Kidney (tissue), 14 donors: ENCODE results near the gene PBOV1. TPM values are rescaled to one million over a fixed set of nuclear protein-coding genes. Genes with fewer than 3 reads are reported as not detected.

Experiments used
- DNase-seq, 5 donors: peaks; one replicate each; pipeline ENCODE4 v3.0.0-alpha.2; 2013 to 2020
- FAIRE-seq: peaks from 2 replicates; lab custom pipeline; 2012; peaks lifted over from hg19 to GRCh38; lab: Jason Lieb, UNC
- H3K27ac ChIP-seq, 2 donors: one replicate each; pipeline ENCODE4 v1.7.0; 2013; ENCODE audit warnings: low read depth in 2 of 2, low read length in 2 of 2, inconsistent platforms in 1 of 2
- H3K27me3 ChIP-seq: one replicate; pipeline ENCODE4 v1.7.1; 2013; ENCODE audit warnings: low read length, inconsistent platforms; ENCODE audit not compliant: control insufficient read depth, insufficient read depth
- H3K36me3 ChIP-seq, 3 donors: one replicate each; pipeline versions ENCODE4 v1.7.0 to v1.7.1; 2013; ENCODE audit warnings: low read length in 3 of 3, control low read depth in 1 of 3, inconsistent platforms in 1 of 3; ENCODE audit not compliant: insufficient read depth in 3 of 3, control insufficient read depth in 2 of 3
- H3K4me1 ChIP-seq, 3 donors: one replicate each; pipeline versions ENCODE4 v1.7.0 to v1.7.1; 2013; ENCODE audit warnings: low read length in 3 of 3, inconsistent platforms in 1 of 3, low read depth in 1 of 3; ENCODE audit not compliant: control insufficient read depth in 2 of 3, insufficient read depth in 2 of 3
- H3K4me3 ChIP-seq, 3 donors: one replicate each; pipeline versions ENCODE4 v1.7.0 to v1.8.1; 2013; ENCODE audit warnings: low read length in 3 of 3, control low read depth in 1 of 3, inconsistent platforms in 1 of 3
- H3K9ac ChIP-seq, 3 donors: one replicate each; pipeline versions ENCODE4 v1.7.0 to v1.7.1; 2013; ENCODE audit warnings: low read length in 3 of 3, control low read depth in 1 of 3, inconsistent platforms in 1 of 3
- H3K9me3 ChIP-seq, 3 donors: one replicate each; pipeline versions ENCODE4 v1.7.0 to v1.7.1; 2013; ENCODE audit warnings: low read length in 3 of 3, control low read depth in 1 of 3, inconsistent platforms in 1 of 3; ENCODE audit not compliant: control insufficient read depth in 2 of 3, insufficient read depth in 1 of 3
- CTCF ChIP-seq: IDR thresholded peaks from 3 replicates; pipeline ENCODE4 v1.5.1; 2012; ENCODE audit warnings: mild to moderate bottlenecking, moderate library complexity, borderline replicate concordance; ENCODE audit not compliant: insufficient read depth; ENCODE audit errors: extremely low read depth
- intact Hi-C: fragments of 100-400 bp; cut with DNase I; formaldehyde crosslinking; loops from one replicate; pipeline ENCODE4 v1.11.1; 2022
- polyA plus RNA-seq: library from polyadenylated mRNA; stranded (reverse); fragments of 350-450 nt; fragmentation: Illumina TruSeq; extraction: RNeasy Lipid Tissue Mini Kit (QIAGEN cat#74804); gene quantifications from one replicate; pipeline ENCODE4 v1.2.3, GENCODE V29; 2014; ENCODE audit warnings: low read depth, low replicate concordance; ENCODE audit not compliant: insufficient read depth
- total RNA-seq: library from RNA; stranded (reverse); fragmentation: NEBNext Ultra II Directional; extraction: Animal tissue kit (Norgen Biotek cat#: 25700); gene quantifications from one replicate; pipeline ENCODE4 v1.2.1, GENCODE V29; 2021
- donor health status: control.
- donor health status: control.
- donor health status: control.
- donor health status: control.
- donor health status: control.
- donor health status: DM: yes; HTN: yes; CAD: no.
- donor health status: Normal renal cell carcinoma (clear cell type).

PBOV1 gene
- total and polyA plus RNA-seq, 2 donors from 2014 or later, result not detected

- no peak for FAIRE-seq
- no peak overlapping the region for H3K27ac ChIP-seq
These were observed 8.5 kb upstream of the PBOV1 start for GRCh38 chr6:138226700-138227315.

GRCh38 chr6:138225953-138226352 lies 7.7 kb upstream of the PBOV1 start:
- Histone ChIP-seq H3K4me3 (no peak overlapping the region), H3K9me3 (no peaks in the 10 kb centered on the region), H3K36me3 (no peaks in the 10 kb centered on the region), H3K4me1 (no peaks in the 10 kb centered on the region), H3K27me3 (no peaks in the 10 kb centered on the region), H3K27ac (no peak overlapping the region), H3K9ac (no peak overlapping the region)
- FAIRE-seq (no peak), DNase-seq (no peak)
- intact Hi-C loops, result no loop called here
- no peak for TF ChIP-seq CTCF

More at GRCh38 chr6:138226700-138227315, 8.5 kb upstream of the PBOV1 start:
- Histone ChIP-seq H3K9me3 (no peaks in the 10 kb centered on the region), H3K27me3 (no peaks in the 10 kb centered on the region), H3K36me3 (no peaks in the 10 kb centered on the region), H3K9ac (no peak overlapping the region), H3K4me1 (no peaks in the 10 kb centered on the region), H3K4me3 (peak overlapping the region in 1 of 3 donors; percentile 35)
- intact Hi-C loops, result no loop called here
- no peak for DNase-seq
- no peak for TF ChIP-seq CTCF

- H3K36me3 ChIP-seq, result no peaks in the 10 kb centered on the region
- no peak for FAIRE-seq
- intact Hi-C loops, result no loop called here
- H3K4me3 ChIP-seq, result no peak overlapping the region
- no peak overlapping the region for H3K9ac ChIP-seq
- no peaks in the 10 kb centered on the region for H3K9me3 ChIP-seq
- H3K4me1 ChIP-seq, result no peaks in the 10 kb centered on the region
- TF ChIP-seq CTCF, result no peak
- H3K27ac ChIP-seq, result no peak overlapping the region
- no peaks in the 10 kb centered on the region for H3K27me3 ChIP-seq
- DNase-seq, result no peak
These were observed 4.7 kb upstream of the PBOV1 start for GRCh38 chr6:138222901-138223546.
